ENCODE results near the gene PDE9A.

The PDE9A gene

GRCh38 chr21:42645211-42646075 is 8.0 kb upstream of the PDE9A start:
- DNase-seq, result no peak

- no peak for DNase-seq
Observed at GRCh38 chr21:42646076-42646825, 7.2 kb upstream of the PDE9A start.

- DNase-seq, result no peak
Observed at GRCh38 chr21:42646836-42647235, 6.6 kb upstream of the PDE9A start.

GRCh38 chr21:42648606-42649005 is 4.8 kb upstream of the PDE9A start:
- DNase-seq, result no peak

GRCh38 chr21:42649122-42650032 is 4.0 kb upstream of the PDE9A start:
- no peak for DNase-seq

- DNase-seq, result no peak
Observed at GRCh38 chr21:42650033-42650370, 3.4 kb upstream of the PDE9A start.

- DNase-seq, result no peak
Observed at GRCh38 chr21:42650441-42651421, 2.7 kb upstream of the PDE9A start.

- no peak for DNase-seq
Observed at GRCh38 chr21:42651515-42652401, 1.7 kb upstream of the PDE9A start.

- no peak for DNase-seq
Observed at GRCh38 chr21:42652527-42653230, 742 bp upstream of the PDE9A start.

- DNase-seq, result no peak
Observed at GRCh38 chr21:42654179-42654912, 925 bp downstream of the PDE9A start.

- no peak for DNase-seq
Observed at GRCh38 chr21:42654913-42655795, 1.7 kb downstream of the PDE9A start.

GRCh38 chr21:42655796-42656770 is 2.7 kb downstream of the PDE9A start:
- DNase-seq, result no peak

GRCh38 chr21:42656872-42657271 is 3.5 kb downstream of the PDE9A start:
- DNase-seq, result no peak

GRCh38 chr21:42657676-42658319 is 4.4 kb downstream of the PDE9A start:
- DNase-seq, result no peak

- no peak for DNase-seq
Observed at GRCh38 chr21:42658320-42659105, 5.1 kb downstream of the PDE9A start.
